A172 (cell line): ENCODE data around the gene CHM. TPM values are rescaled to one million over a fixed set of nuclear protein-coding genes. Genes with fewer than 3 reads are reported as not detected.
A peak's percentile ranks its signal among the peaks of the same experiment; 100 is the strongest.
"Not testable (repeated sequence)": the region's sequence is repeated elsewhere in the genome, so short reads cannot be mapped to it uniquely, and the experiment has no call there.

ENCODE experiments used
- DNase-seq: peaks from one replicate; pipeline ENCODE4 v3.0.0-alpha.2; 2015; ENCODE audit warnings: low spot score
- total RNA-seq: library from RNA; depleted of rRNA; stranded (reverse); fragments of >200 nt; shearing (Covaris generic); gene quantifications from 2 replicates; pipeline ENCODE4 v1.2.3, GENCODE V29; 2014; rRNA removed

The CHM gene, protein sequence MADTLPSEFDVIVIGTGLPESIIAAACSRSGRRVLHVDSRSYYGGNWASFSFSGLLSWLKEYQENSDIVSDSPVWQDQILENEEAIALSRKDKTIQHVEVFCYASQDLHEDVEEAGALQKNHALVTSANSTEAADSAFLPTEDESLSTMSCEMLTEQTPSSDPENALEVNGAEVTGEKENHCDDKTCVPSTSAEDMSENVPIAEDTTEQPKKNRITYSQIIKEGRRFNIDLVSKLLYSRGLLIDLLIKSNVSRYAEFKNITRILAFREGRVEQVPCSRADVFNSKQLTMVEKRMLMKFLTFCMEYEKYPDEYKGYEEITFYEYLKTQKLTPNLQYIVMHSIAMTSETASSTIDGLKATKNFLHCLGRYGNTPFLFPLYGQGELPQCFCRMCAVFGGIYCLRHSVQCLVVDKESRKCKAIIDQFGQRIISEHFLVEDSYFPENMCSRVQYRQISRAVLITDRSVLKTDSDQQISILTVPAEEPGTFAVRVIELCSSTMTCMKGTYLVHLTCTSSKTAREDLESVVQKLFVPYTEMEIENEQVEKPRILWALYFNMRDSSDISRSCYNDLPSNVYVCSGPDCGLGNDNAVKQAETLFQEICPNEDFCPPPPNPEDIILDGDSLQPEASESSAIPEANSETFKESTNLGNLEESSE
- 11.6 and 12.7 TPM in 2 replicates for total RNA-seq

DNA sequence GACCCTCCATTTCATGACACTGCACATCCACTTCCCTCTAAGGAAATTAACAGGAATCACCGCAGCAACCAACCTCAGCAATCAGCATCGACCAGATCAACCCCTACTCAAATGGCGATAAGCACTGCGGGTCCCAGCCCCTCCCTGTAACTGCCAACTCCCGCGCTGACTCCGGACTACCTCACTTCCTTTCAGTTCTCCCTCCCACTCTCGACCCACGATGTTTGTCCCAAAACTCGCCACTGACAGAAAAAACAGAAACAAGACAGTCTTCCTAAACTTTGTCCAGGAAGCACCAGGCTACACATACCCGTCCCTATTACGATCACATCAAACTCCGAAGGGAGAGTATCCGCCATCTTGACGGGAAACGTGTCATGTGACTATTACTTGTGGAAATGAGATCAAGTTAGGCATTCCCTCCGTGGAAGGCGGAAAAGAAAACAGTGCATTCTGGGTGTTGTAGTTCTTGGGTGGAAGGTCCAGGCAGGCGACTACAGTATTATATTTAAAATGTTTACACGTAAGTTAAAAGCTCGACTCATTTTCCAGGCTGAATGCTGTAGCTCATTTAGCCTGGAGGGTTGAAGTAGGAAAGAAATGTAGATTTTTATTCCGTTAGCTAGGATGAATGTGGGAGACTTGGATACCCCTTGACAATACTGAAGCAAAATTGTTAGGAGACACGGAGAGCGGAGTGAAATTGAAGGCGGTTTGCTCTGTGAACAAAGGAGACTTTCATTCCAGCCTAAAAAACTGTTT, at the start of gene CHM:
Gene CHM, minus strand, starts transcription at position 385 of the 762 bp plus-strand sequence. Its CDS starts 26 bp downstream, at position 359.
- peak; percentile 51 for DNase-seq

- DNase-seq = no peak
These were observed 31.3 kb upstream of the CHM start for GRCh38 chrX:86078650-86079049.

DNA sequence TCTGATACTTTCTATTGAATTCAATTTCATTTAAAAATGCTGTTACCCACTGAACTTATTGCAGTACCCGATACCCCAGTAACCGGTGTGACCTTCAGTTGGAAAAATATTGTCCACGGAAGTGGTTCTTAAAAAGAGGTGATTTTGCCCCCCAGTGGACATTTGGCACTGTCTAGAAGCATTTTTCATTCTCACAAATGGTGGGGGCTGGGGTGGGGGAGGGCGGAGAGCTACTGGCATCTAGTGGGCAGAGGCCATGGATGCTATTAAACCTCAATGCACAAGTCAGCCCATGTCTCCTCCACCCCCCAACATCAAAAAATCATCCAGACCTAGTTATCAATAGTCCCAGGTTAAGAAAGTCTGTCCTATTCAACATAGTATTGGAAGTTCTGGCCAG, 19.6 kb upstream of the CHM start:
- no peak for DNase-seq

DNA sequence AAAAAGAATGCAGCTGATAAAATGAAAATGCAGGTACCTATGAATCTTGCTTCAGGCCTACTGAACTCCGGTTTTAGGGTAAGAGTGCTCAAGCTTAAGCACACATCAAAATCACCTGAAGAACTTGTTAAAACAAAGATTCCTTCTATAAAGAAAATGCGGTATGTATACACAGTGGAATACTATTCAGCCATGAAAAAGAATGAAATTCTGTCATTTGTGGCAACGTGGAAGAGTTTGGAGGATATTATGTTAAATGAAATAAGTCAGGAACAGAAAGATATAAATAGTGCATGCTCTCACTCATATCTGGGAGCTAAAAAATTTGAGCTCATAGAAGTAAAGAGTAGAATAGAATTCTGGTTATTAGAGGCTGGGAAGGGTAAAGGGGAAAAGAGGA, 14.0 kb upstream of the CHM start:
- DNase-seq = no peak

DNA sequence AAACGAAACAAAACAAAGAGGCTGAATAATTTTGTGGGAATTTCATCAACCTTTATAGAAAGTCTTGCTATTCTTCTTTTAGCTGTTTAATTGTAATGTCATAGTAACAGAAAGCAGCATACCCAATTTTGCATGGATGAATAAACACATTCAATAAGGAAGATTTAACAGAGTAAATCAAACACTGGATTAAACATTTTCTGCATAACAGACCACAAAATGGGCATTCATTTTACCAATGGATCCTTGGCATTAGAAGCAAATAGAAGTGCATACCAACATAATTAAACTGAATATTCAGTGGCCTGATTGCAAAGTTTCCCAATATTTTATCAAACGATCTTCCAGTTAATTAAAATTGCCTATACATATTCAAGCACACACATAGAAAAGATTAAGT, 4.4 kb upstream of the CHM start:
- DNase-seq = no peak

DNA sequence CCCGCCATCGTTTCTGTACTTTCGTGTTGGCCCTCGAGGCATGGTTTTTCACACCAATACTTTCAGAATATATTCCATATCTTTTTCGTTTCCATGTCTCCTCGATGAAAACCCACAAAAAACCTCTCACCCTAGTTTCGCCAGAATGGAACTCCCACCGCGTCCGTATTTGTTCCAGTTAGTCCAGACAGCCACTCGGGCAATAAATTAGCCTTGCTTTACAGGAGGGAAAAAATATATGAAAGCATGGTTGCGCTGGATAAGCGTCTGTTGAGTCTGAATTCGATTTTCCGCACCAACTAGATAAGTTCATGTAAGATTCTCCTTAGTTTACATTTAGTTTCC, 550 bp upstream of the CHM start:
- no peak for DNase-seq

- DNase-seq = no peak
These were observed 3.1 kb downstream of the CHM start for GRCh38 chrX:86044216-86044615.

DNA sequence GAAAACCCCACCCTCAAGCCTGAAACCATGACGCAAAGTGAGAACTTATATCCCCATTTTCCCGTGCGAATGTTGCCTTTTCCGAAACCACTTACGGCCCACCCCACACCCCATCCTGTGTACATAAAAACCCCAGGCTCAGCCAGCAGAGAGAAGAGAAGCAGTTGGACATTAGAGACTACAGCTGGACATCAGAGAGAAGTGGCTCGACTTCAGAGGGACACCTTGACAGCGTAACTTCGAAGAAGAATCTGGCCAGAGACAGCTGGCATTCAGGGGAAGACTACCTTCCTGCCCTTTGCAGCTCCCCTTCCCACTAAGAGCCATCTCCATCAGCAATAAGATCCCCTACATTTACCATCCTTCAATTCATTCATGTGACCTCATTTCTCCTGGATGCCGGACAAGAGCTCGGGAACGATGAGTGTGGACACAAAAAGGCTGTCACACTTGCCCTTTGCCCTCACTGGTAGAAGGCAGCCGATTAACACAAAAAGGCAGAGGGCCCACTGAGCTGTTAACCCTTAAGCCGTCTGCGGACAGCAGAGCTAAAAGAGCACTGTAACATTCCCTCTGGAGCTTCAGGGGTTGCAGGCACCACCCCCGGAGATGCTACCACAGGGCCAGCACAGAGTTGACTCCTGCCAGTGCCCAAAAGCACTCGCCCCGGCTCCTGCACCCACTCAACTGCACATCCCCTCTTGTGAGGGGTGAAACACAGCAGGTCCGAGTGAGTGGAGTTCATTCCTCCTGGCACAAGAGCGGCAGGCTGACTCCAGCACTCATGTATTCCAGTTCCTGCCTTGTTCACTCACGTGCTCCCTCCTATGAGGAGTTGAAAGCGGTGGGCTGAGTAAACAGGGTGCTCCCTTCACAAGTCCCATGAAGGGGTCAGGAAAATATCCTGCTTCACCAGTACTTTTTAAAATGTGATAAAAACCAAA, 7.5 kb downstream of the CHM start:
- DNase-seq = no peak

DNA sequence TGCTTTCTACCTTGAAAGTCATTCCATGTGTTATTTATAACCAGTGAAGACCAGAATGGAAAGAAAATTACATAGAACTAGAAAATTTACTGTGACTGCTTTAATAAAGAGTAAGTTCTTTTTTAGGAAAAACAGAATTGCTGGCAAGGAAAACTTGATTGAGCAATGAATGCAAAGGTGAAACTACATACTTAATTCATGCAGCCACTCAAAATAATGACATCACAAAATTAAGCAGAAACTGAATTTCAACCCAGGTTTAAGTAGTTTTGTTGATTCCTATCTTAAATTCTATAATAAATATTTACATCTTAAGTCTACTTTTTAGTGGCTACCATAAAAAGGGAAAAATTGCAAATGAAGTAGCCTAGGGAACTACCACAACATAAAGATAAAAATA, 14.0 kb downstream of the CHM start:
- no peak for DNase-seq

DNA sequence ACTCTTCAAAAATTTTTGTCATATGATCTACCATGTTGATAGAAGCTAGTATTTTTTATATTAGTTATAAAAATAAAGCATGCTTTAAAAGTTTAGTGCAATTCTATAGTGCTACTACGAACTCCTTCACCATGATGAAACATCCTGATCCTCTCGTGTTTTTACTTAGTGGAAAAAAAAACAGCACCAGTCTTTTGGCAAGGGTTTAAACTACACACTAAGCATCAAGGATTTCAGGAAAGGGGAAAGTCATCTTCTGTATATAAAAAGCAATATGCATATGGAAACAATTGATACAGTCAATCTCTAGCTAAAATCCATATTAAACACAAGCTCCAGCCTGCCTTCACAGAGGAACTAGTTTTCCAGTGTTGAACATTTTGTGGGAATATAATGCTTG, 18.7 kb downstream of the CHM start:
- DNase-seq = no peak

DNA sequence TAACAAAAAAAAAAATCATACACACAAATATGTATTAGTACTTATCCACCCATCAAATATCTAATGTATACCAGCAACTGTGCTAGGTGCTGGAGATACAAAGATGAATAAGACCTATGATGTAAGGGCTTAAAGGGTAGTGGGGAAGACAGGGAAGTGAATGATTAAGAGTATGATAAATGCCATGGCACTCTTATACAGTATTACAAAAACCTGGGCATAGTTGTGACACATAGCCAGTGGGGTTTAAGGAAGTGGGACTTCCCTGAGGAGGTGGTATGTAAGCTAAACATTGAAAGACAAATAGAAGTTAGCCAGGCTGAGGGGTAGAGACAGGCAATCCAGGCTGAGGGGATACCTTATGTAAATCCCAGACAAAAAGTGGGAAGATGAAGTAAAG, 23.5 kb downstream of the CHM start:
- no peak for DNase-seq

DNA sequence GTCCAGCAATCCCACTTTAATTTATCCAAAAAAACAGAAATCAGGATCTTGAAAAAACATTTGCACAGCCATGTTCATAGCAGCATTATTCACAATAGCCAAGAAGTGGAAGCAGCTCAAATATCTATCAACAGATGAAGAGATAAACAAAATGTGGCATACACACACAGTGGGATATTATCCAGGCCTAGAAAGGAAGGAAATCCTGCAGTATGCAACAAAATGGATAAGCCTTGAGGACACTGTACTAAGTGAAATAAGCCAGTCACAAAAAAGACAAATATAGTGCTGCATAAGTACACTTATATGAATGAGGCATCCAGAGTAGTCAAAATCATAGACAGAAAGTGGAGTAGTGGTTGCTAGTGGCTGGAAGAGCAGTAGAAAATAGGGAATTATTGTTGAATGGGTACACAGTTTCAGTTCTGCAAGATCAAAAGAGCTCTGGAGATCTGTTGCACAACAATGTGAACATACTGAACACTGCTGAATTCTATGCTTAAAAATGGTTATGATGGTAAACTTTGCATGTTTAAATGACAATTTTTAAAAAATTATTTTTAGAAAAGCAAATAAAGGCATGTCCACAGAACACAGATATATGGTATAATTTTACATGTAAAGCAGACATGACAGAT, 25.6 kb downstream of the CHM start:
- DNase-seq = no peak

GRCh38 chrX:86016139-86016538, 31.2 kb downstream of the CHM start:
- DNase-seq = no peak

GRCh38 chrX:86014959-86015358, 32.4 kb downstream of the CHM start:
- DNase-seq = not testable (repeated sequence)

DNA sequence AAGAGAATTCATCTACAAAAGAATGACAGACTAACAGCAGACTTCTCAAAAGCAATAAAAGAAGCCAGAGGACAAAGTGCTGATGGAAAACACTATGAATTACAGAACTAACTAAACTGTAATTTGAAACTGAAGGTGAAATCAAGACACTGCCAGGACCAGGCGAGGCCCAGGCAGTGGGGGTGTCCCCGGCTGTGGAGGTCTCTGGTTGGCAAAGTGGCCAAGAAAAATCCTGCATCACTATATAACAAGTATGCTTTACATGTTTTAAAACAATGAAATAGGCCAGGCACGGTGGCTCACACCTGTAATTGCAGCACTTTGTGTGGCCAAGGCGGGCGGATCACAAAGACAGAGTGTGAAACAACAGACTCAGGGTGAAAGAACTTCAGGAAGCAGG, 32.9 kb downstream of the CHM start:
- no peak for DNase-seq

GRCh38 chrX:86013792-86014191, 33.6 kb downstream of the CHM start:
- no peak for DNase-seq

- no peak for DNase-seq
These were observed 35.2 kb downstream of the CHM start for GRCh38 chrX:86012188-86012587.

DNA sequence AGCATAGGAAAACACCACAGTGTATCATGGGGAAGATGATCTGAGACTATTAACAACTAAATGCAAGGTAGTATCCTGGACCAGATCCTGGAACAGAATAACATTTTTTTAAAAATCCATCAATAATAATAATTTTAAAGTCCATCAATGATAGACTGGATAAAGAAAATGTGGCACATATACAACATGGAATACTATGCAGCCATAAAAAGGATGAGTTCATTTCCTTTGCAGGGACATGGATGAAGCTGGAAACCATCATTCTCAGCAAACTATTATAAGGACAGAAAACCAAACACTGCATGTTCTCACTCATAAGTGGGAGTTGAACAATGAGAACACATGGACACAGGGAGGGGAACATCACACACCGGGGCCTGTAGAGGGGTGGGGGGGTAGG, 37.6 kb downstream of the CHM start:
- not testable (repeated sequence) for DNase-seq

DNA sequence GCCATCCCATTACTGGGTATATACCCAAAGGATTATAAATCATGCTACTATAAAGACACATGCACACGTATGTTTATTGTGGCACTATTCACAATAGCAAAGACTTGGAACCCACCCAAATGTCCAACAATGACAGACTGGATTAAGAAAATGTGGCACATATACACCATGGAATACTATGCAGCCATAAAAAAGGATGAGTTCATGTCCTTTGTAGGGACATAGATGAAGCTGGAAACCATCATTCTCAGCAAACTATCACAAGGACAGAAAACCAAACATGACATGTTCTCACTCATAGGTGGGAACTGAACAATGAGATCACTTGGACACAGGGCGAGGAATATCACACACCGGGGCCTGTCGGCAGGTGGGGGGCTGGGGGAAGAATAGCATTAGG, 39.5 kb downstream of the CHM start:
- DNase-seq = not testable (repeated sequence)

DNA sequence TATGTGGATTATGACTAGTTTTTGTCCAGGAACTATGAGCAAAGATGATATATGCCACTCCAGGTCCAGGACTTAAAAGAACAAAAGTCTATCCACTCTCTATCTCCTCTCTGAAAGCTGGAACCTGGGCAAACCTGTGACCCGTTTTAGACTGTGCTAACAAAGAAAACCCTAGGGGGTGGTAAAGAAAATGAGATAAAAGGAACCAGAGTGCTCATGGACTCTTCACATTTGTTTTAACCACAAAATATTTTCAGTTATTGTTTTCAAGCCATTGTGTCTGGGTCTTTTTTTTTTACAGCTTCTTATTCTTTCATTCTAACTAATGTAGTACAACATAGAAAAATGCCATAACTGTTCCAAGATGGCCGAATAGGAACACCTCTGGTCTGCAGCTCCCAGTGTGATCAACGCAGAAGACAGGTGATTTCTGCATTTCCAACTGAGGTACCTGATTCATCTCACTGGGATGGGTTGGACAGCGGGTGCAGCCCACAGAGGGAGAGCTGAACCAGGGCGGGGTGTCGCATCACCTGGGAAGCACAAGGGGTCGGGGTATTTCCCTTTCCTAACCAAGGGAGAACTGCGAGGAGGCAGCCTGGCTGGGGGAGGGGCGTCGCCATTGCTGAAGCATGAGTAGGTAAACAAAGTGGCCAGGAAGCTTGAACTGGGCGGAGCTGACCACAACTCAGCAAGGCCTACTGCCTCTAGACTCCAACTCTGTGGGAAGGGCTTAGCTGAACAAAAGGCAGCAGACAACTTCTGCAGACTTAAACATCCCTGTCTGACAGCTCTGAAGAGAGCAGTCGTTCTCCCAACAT, 45.1 kb downstream of the CHM start:
- peak; percentile 38 for DNase-seq
